GM21360 (cell line): ENCODE data around the gene CHPT1.

Experiments used
- ATAC-seq: cut with Tn5 transposase; IDR thresholded peaks from one replicate; pipeline ENCODE4 v1.9.1; 2021; ENCODE audit warnings: mild to moderate bottlenecking, moderate library complexity; ENCODE audit not compliant: unreplicated experiment

The CHPT1 gene

DNA sequence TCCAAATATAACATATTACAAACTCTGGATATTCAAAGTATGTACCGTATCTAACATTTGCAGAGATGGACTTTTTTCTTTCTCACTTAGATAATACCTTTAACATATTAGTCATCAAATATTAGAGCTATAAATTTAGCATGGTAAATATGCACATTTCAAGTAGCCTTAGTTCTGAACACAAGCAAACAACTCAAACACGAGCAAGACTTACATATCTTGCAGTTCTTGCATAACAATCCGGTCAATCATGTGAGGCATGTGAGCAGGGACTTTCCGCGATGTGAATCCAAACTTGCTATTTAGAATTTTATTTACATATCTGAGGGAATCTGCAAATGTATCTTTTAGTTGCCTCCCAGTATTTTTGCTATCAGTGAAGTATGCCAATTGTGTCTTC lies 63.9 kb downstream of the CHPT1 start:
- no peak for ATAC-seq

DNA sequence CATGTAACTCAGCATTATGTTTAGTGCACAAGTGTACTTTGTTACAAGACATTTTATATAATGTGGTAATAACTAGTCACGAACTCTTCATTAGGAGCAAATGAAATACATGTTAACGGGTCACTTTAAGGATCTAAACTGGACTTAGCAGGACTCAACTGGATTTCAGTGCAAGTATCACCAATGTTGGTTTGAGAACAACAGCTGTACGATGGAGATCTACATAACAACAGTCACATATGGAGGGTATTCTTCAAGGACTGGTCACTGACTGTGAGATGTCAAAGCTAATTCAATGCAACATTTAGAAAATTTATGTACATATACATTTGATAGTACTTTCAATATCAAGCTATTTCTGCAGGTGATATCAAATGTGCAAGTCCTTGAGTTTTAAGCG lies 64.3 kb downstream of the CHPT1 start:
- no peak for ATAC-seq

DNA sequence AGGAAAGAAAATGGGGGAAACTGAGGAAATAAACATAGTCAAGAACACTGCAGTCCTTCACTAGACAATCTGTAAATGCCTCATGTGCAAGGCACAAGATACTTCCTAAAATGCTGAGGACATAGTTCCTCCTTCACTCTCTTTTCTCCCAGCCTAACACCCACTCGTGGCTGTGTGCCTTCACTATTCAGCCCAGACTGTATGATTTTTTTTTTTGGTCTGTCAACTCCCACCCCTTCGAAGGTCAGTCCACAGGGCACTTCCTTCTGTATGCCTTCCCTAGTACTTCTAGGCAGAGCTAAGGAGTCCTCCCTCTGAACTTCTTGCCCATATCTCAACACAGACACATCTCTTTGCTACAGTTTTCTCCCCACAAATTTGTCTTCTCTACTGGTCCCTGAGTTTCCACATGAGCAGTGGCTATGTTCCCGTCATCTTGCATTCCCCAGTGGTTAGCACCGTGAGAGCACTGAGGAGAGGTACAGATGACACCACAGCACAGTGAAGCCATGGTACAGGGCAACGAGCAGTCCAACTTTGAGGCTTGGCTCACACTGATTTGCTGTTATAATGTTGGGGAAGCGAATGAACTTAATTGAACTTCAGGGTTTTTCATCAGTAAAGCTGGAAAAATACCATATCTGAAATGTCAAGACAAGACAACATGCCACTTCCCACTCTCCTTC lies 65.9 kb downstream of the CHPT1 start:
- ATAC-seq = no peak

GRCh38 chr12:101764051-101764792 lies 66.8 kb downstream of the CHPT1 start:
- no peak for ATAC-seq

GRCh38 chr12:101767537-101767936 lies 70.1 kb downstream of the CHPT1 start:
- ATAC-seq = no peak

- ATAC-seq = no peak
These were observed 71.3 kb downstream of the CHPT1 start for GRCh38 chr12:101768781-101769180.

GRCh38 chr12:101769865-101770264 lies 72.4 kb downstream of the CHPT1 start:
- ATAC-seq = no peak

- no peak for ATAC-seq
These were observed 74.8 kb downstream of the CHPT1 start for GRCh38 chr12:101772012-101772775.

- ATAC-seq = no peak
These were observed 76.3 kb downstream of the CHPT1 start for GRCh38 chr12:101773650-101774162.

GRCh38 chr12:101775816-101776215 lies 78.4 kb downstream of the CHPT1 start:
- no peak for ATAC-seq

DNA sequence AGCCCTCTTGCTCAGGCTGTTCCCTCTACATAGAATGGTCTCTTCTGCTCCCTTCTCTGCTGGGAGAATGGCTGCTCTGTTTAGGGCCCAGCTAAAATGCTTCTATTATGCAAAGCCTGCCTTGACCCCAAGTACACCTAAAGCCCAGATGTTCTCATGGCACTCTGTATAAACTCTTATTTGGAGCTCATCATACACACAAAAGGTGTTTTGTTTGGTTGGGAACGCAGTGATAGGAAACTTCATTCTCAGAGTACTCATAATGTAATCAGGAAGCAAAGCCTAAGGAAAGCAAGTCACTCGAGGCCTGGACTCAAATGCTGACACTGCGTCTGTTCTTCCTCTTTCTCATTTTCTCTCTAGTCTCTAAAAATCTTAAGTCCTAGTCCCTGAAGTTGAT lies 80.0 kb downstream of the CHPT1 start:
- no peak for ATAC-seq

DNA sequence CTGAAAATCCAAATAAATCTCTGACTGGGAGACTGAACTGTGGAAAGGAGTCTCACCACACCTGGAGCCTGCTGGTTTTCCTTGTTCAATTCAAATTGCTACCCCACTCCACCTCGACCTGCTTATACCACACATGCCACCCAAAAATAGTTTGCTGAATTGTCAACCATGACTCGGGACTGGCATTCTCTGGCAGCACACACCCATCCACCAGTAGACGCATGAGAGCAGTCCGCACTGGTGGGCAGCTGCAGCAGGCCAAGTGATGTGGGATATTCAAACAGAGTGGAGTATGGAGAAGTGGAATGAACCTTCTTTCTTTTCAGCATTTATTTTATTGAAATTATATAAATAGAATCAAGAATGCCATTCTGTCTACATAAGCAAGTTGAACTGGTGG lies 80.5 kb downstream of the CHPT1 start:
- no peak for ATAC-seq
